ENCODE measurements around the gene ETV4. TPM values are rescaled to one million over a fixed set of nuclear protein-coding genes. Genes with fewer than 3 reads are reported as not detected.

The ETV4 gene
- total and polyA plus RNA-seq, 2 of the 13 experiments (the other 11 are each of a cell fraction or from before 2014, with no cell fraction given), result 128 to 330 TPM

- no peak for TF ChIP-seq GFI1 (CRISPR knock-in tag; IDR thresholded peaks at IDR 0.05; ENCODE audit: borderline replicate concordance)
- no peak; the same call in 1 of the 2 replicates for TF ChIP-seq ZNF329 (CRISPR knock-in tag; IDR thresholded peaks at IDR 0.05; ENCODE audit: low read depth)
- no peak for TF ChIP-seq ZNF691 (CRISPR knock-in tag; IDR thresholded peaks at IDR 0.05; ENCODE audit: borderline replicate concordance, low read depth)
- peak; percentile 61; the same call in 1 of the 2 replicates for TF ChIP-seq ZNF83 (CRISPR knock-in tag; IDR thresholded peaks at IDR 0.05; ENCODE audit: borderline replicate concordance)
- TF ChIP-seq ZNF605 (CRISPR knock-in tag; IDR thresholded peaks at IDR 0.05), result no peak
- TF ChIP-seq NPAS2 (CRISPR knock-in tag; IDR thresholded peaks at IDR 0.05; ENCODE audit: borderline replicate concordance), result 0 out of 2 replicates have a peak, but pooled peaks have one; percentile 5
- no peak for TF ChIP-seq WIZ (CRISPR knock-in tag; IDR thresholded peaks at IDR 0.05)
- TF ChIP-seq SRSF9 (IDR thresholded peaks at IDR 0.05; ENCODE audit: borderline replicate concordance, insufficient read depth, low read depth, low read length, poor library complexity, severe bottlenecking), result no peak
- no peak; the same call in 1 of the 2 replicates for TF ChIP-seq ISX (CRISPR knock-in tag; conservative IDR thresholded peaks at IDR 0.05)
- no peak for TF ChIP-seq PRPF4 (IDR thresholded peaks at IDR 0.05; ENCODE audit: low read depth, low read length, poor library complexity, severe bottlenecking)
- no peak for TF ChIP-seq NAIF1 (CRISPR knock-in tag; IDR thresholded peaks at IDR 0.05; ENCODE audit: borderline replicate concordance)
- no peak for TF ChIP-seq ZNF577 (CRISPR knock-in tag; IDR thresholded peaks at IDR 0.05; ENCODE audit: borderline replicate concordance, low read depth)
- TF ChIP-seq FOXK1 (CRISPR knock-in tag; IDR thresholded peaks at IDR 0.05; ENCODE audit: borderline replicate concordance, low read depth), result peak; percentile 74; the same call in 1 of the 2 replicates
- TF ChIP-seq ZBTB38 (CRISPR knock-in tag; IDR thresholded peaks at IDR 0.05), result no peak
- no peak for TF ChIP-seq ZSCAN21 (CRISPR knock-in tag; IDR thresholded peaks at IDR 0.05; ENCODE audit: borderline replicate concordance)
- TF ChIP-seq ZFP1 (CRISPR knock-in tag; IDR thresholded peaks at IDR 0.05), result no peak
- no peak for TF ChIP-seq CENPT (CRISPR knock-in tag; IDR thresholded peaks at IDR 0.05; ENCODE audit: low read depth)
- TF ChIP-seq TGIF2 (CRISPR knock-in tag; IDR thresholded peaks at IDR 0.05), result no peak
- no peak for TF ChIP-seq ARID2 (CRISPR knock-in tag; IDR thresholded peaks at IDR 0.05; ENCODE audit: borderline replicate concordance)
- TF ChIP-seq HIC2 (CRISPR knock-in tag; IDR thresholded peaks at IDR 0.05; ENCODE audit: low read depth), result no peak
- TF ChIP-seq SRF (IDR thresholded peaks at IDR 0.05; ENCODE audit: low read depth, low read length), result no peak
- no peak for TF ChIP-seq CAMTA2 (CRISPR knock-in tag; IDR thresholded peaks at IDR 0.05; ENCODE audit: borderline replicate concordance)
- TF ChIP-seq ZMAT5 (CRISPR knock-in tag; IDR thresholded peaks at IDR 0.05; ENCODE audit: borderline replicate concordance, low read depth), result no peak
- TF ChIP-seq ATF4 (CRISPR knock-in tag; IDR thresholded peaks at IDR 0.05), result no peak
- 0 out of 2 replicates have a peak, but pooled peaks have one; percentile 59 for TF ChIP-seq SIX1 (CRISPR knock-in tag; IDR thresholded peaks at IDR 0.05; ENCODE audit: borderline replicate concordance)
- 0 out of 2 replicates have a peak, but pooled peaks have one; percentile 14 for TF ChIP-seq ZNF441 (CRISPR knock-in tag; IDR thresholded peaks at IDR 0.05; ENCODE audit: borderline replicate concordance)
- 0 out of 2 replicates have a peak, but pooled peaks have one; percentile 50 for TF ChIP-seq ZNF878 (CRISPR knock-in tag; IDR thresholded peaks at IDR 0.05)
- TF ChIP-seq ZBTB3 (CRISPR knock-in tag; IDR thresholded peaks at IDR 0.05; ENCODE audit: borderline replicate concordance, low read depth), result no peak
These were observed 832 bp downstream of the ETV4 start (continued) for GRCh38 chr17:43545383-43545632.
